Erythroblast (primary cell): ENCODE measurements around the gene JAM3.

ENCODE experiments used
- GATA1 ChIP-seq: IDR thresholded peaks from 2 replicates; pipeline ENCODE4 v1.6.1; 2011; ENCODE audit warnings: low read depth, mild to moderate bottlenecking, control low read depth, low read length, moderate library complexity
- POLR2A ChIP-seq: IDR thresholded peaks from 2 replicates; pipeline ENCODE4 v1.6.1; 2011; ENCODE audit warnings: mild to moderate bottlenecking, low read length

DNA sequence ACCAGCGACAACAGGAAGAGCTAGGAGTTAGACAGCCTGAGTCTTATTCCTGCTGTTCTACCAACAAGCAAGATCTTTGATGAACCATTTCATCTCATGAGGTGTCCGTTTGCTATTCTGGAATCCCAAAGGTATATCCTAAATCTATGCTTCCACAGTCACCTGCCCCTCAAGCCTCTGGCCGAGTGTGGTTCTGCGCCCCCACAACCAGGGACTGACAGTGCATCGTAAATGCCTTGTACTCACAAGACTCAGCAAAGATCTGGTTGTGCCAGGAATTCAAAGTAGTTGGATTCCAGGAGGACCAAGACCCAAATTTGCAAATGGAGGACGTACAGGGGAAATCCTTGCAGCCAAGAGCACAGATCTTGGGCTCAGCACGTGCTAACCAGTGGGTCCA, 47.5 kb upstream of the JAM3 start:
- TF ChIP-seq POLR2A (no peak), GATA1 (no peak)
